Measurements from ENCODE around the gene DEGS2. TPM values are rescaled to one million over a fixed set of nuclear protein-coding genes. Genes with fewer than 3 reads are reported as not detected.

DEGS2 gene
- total RNA-seq, 1 experiment from 2014 or later, result 1.6 TPM

DNA sequence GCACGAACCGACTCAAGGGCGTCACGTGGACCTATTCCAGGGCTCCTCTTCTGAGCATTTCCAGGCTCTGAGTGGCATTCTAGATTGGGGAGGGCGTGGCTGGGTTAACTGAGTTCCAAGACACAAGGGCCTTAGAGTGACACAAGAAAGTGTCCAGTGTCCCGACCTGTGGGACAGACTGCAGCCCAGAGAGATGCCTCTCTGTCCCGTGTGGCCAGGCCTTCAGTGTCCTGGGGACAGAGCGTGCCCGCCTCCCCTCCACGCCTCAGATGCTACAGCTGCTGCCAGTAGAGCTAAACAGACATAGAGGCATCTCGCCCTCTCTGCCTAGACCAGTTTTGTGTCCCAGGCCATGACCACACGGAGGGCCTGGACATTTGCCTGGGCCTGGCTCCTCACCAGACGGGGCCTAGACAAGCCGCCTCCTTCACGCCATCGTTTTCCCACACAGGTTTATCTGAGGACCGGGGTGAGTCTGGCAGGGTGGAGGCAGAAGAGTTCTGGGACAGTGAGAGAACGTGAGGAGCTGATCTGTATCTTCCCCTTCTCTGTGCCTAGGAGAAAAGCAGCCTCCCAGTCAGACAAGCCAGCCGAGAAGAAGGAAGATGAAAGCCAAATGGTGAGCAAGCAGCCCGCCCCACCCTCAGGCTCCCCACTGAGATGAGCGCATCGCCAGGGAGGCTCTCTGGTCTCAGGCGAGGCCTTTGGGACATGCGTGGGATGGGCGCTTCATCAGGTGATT lies 27.1 kb downstream of the DEGS2 start:
- CTCF ChIA-PET, result no interaction called here
- no peak for ATAC-seq
- H3K9ac ChIP-seq (ENCODE audit: low read length), result no peak overlapping the region

GRCh38 chr14:100131181-100131580 lies 28.3 kb downstream of the DEGS2 start:
- Histone ChIP-seq H3K27ac (ENCODE audit: low read length) (no peak overlapping the region), H3K9me3 (ENCODE audit: low read length) (no peaks in the 10 kb centered on the region), H3F3A (ENCODE audit: low read length, unreplicated experiment) (no peaks in the 10 kb centered on the region), H3K4me3 (ENCODE audit: low read length) (no peak overlapping the region), H3K9ac (ENCODE audit: low read length) (no peak overlapping the region), H4K20me1 (ENCODE audit: low read length) (no peaks in the 10 kb centered on the region), H3K9me2 (replicated peaks; ENCODE audit: low read length) (no peaks in the 10 kb centered on the region), H3K79me2 (ENCODE audit: low read length) (no peaks in the 10 kb centered on the region), H3K27me3 (ENCODE audit: low read length) (no peaks in the 10 kb centered on the region), H3K4me1 (ENCODE audit: insufficient read depth, low read length) (no peaks in the 10 kb centered on the region), H3K36me3 (ENCODE audit: low read depth, low read length) (no peaks in the 10 kb centered on the region), H2AFZ (ENCODE audit: low read length) (no peak overlapping the region), H3K4me2 (ENCODE audit: low read length) (no peak overlapping the region)
- CTCF ChIA-PET, result no interaction called here
- intact Hi-C loops (cut with micrococcal nuclease), result no loop called here
- ATAC-seq, result no peak
- POLR2A ChIA-PET (ENCODE audit: unreplicated experiment), result no interaction called here
- TF ChIP-seq CTCF (conservative IDR thresholded peaks at IDR 0.05; ENCODE audit: low read depth, low read length) (no peak), EZH2phosphoT487 (IDR thresholded peaks at IDR 0.05; ENCODE audit: borderline replicate concordance, low read length) (no peak), EZH2 (IDR thresholded peaks at IDR 0.05; ENCODE audit: low read length, unreplicated experiment) (no peak)
- no TSS peak for BruUV-seq (replicated peaks)
- no peak for DNase-seq

More for the DNA sequence above, 27.1 kb downstream of the DEGS2 start:
- BruUV-seq (replicated peaks), result no TSS peak
- no peak overlapping the region for H2AFZ ChIP-seq (ENCODE audit: low read length)
- no peaks in the 10 kb centered on the region for H3K79me2 ChIP-seq (ENCODE audit: low read length)
- POLR2A ChIA-PET (ENCODE audit: unreplicated experiment), result no interaction called here
- no peaks in the 10 kb centered on the region for H3K27me3 ChIP-seq (ENCODE audit: low read length)
- H3K4me2 ChIP-seq (ENCODE audit: low read length), result no peak overlapping the region
- no peak overlapping the region for H3K27ac ChIP-seq (ENCODE audit: low read length)
- H3K4me3 ChIP-seq (ENCODE audit: low read length), result no peak overlapping the region
- H3K9me2 ChIP-seq (replicated peaks; ENCODE audit: low read length), result no peaks in the 10 kb centered on the region
- TF ChIP-seq CTCF (conservative IDR thresholded peaks at IDR 0.05; ENCODE audit: low read depth, low read length) (no peak), EZH2phosphoT487 (IDR thresholded peaks at IDR 0.05; ENCODE audit: borderline replicate concordance, low read length) (no peak), EZH2 (IDR thresholded peaks at IDR 0.05; ENCODE audit: low read length, unreplicated experiment) (no peak)
- DNase-seq, result no peak
- H3K36me3 ChIP-seq (ENCODE audit: low read depth, low read length), result no peaks in the 10 kb centered on the region
- H3F3A ChIP-seq (ENCODE audit: low read length, unreplicated experiment), result no peaks in the 10 kb centered on the region
- H4K20me1 ChIP-seq (ENCODE audit: low read length), result no peaks in the 10 kb centered on the region
- intact Hi-C loops (cut with micrococcal nuclease), result no loop called here
- no peaks in the 10 kb centered on the region for H3K4me1 ChIP-seq (ENCODE audit: insufficient read depth, low read length)
- H3K9me3 ChIP-seq (ENCODE audit: low read length), result no peaks in the 10 kb centered on the region

- TF ChIP-seq EZH2 (IDR thresholded peaks at IDR 0.05; ENCODE audit: low read length, unreplicated experiment) (no peak), CTCF (conservative IDR thresholded peaks at IDR 0.05; ENCODE audit: low read depth, low read length) (no peak), EZH2phosphoT487 (IDR thresholded peaks at IDR 0.05; ENCODE audit: borderline replicate concordance, low read length) (no peak)
- Histone ChIP-seq H3K9me3 (ENCODE audit: low read length) (no peaks in the 10 kb centered on the region), H3K4me3 (ENCODE audit: low read length) (no peak overlapping the region), H4K20me1 (ENCODE audit: low read length) (no peaks in the 10 kb centered on the region), H2AFZ (ENCODE audit: low read length) (no peak overlapping the region), H3K27me3 (ENCODE audit: low read length) (no peaks in the 10 kb centered on the region), H3K36me3 (ENCODE audit: low read depth, low read length) (no peaks in the 10 kb centered on the region), H3F3A (ENCODE audit: low read length, unreplicated experiment) (no peaks in the 10 kb centered on the region), H3K27ac (ENCODE audit: low read length) (no peak overlapping the region), H3K9ac (ENCODE audit: low read length) (no peak overlapping the region), H3K9me2 (replicated peaks; ENCODE audit: low read length) (no peaks in the 10 kb centered on the region), H3K4me2 (ENCODE audit: low read length) (no peak overlapping the region), H3K4me1 (ENCODE audit: insufficient read depth, low read length) (no peaks in the 10 kb centered on the region), H3K79me2 (ENCODE audit: low read length) (no peaks in the 10 kb centered on the region)
- ChIA-PET CTCF (no interaction called here), POLR2A (ENCODE audit: unreplicated experiment) (no interaction called here)
- intact Hi-C loops (cut with micrococcal nuclease), result no loop called here
- ATAC-seq, result no peak
- no TSS peak for BruUV-seq (replicated peaks)
- no peak for DNase-seq
These were observed 28.9 kb downstream of the DEGS2 start for GRCh38 chr14:100130521-100130920.

Data from PC-3 (cell line).